Panc1 (cell line): ENCODE results near the gene CTNNA1. TPM values are rescaled to one million over a fixed set of nuclear protein-coding genes. Genes with fewer than 3 reads are reported as not detected.
"Not testable (repeated sequence)": the region's sequence is repeated elsewhere in the genome, so short reads cannot be mapped to it uniquely, and the experiment has no call there.

Source experiments
- ATAC-seq: fragments of 200-7000 bp; cut with Tn5 transposase; 2 replicates; pipeline ENCODE4 v1.9.1; 2020; ENCODE audit warnings: mild to moderate bottlenecking, moderate library complexity
- BruUV-seq: library from RNA; stranded (reverse); fragments of 400-500 nt; replicated peaks from 2 replicates; lab custom pipeline; 2021; lab: Mats Ljungman, UMichigan
- CTCF ChIA-PET: fragments of 300-600 bp; sonication (Branson Sonifier 250); formaldehyde crosslinking; loops from one replicate; lab custom pipeline; 2022; ENCODE audit warnings: antibody characterized with exemption; lab: Charles Lee
- POLR2A ChIA-PET: fragments of 300-600 bp; sonication (Branson Sonifier 250); formaldehyde crosslinking; loops from one replicate; lab custom pipeline; 2022; ENCODE audit warnings: antibody characterized with exemption; lab: Charles Lee
- DNase-seq: peaks from one replicate; pipeline ENCODE4 v3.0.0-alpha.2; 2010; ENCODE audit warnings: low read depth, low spot score
- H3K27ac ChIP-seq: 2 replicates; pipeline ENCODE4 v1.5.1; 2011; ENCODE audit warnings: mild to moderate bottlenecking, low read length, inconsistent platforms
- H3K27me3 ChIP-seq: fragments of 200-500 bp; sonication (Bioruptor generic); 2 replicates; pipeline ENCODE4 v1.6.0; 2014; ENCODE audit warnings: low read length, inconsistent platforms; ENCODE audit not compliant: control insufficient read depth, insufficient read depth
- H3K36me3 ChIP-seq: fragments of 200-500 bp; sonication (Bioruptor generic); 2 replicates; pipeline ENCODE4 v1.5.1; 2014; ENCODE audit warnings: inconsistent platforms, mild to moderate bottlenecking, low read length, moderate library complexity; ENCODE audit not compliant: control insufficient read depth, insufficient read depth
- H3K4me1 ChIP-seq: 2 replicates; pipeline ENCODE4 v1.5.1; 2011; ENCODE audit warnings: inconsistent platforms, mild to moderate bottlenecking, low read length, moderate library complexity; ENCODE audit not compliant: control insufficient read depth, insufficient read depth
- H3K4me3 ChIP-seq, 2 experiments: 2 replicates each; pipeline ENCODE4 v1.5.1; 2011 to 2012; ENCODE audit warnings: low read depth in 2 of 2, low read length in 2 of 2, mild to moderate bottlenecking in 2 of 2, inconsistent platforms in 1 of 2, moderate library complexity in 1 of 2
- H3K9me3 ChIP-seq: fragments of 200-500 bp; sonication (Bioruptor generic); 2 replicates; pipeline ENCODE4 v1.5.1; 2014; ENCODE audit warnings: low read depth, mild to moderate bottlenecking, inconsistent platforms, low read length, moderate library complexity; ENCODE audit not compliant: control insufficient read depth, insufficient read depth
- POLR2AphosphoS5 ChIP-seq: IDR thresholded peaks from 2 replicates; pipeline ENCODE4 v1.6.1; 2012; ENCODE audit warnings: mild to moderate bottlenecking, low read depth, low read length, moderate library complexity
- SIN3A ChIP-seq: IDR thresholded peaks from 2 replicates; pipeline ENCODE4 v1.6.1; 2012; ENCODE audit warnings: low read depth, mild to moderate bottlenecking, low read length, moderate library complexity, borderline replicate concordance; ENCODE audit not compliant: insufficient read depth
- TCF7L2 ChIP-seq: IDR thresholded peaks from 2 replicates; pipeline ENCODE4 v1.6.1; 2011; ENCODE audit warnings: mild to moderate bottlenecking, low read depth, low read length, inconsistent platforms
- in situ Hi-C: cut with HindIII; loops from 2 replicates; pipeline ENCODE4 v1.10.0; 2016; ENCODE audit warnings: low sequenced_read_pairs, low pct_unique_long_range_greater_than_20kb
- intact Hi-C: fragments of 100-400 bp; cut with micrococcal nuclease; formaldehyde crosslinking; loops from one replicate; pipeline ENCODE4 v1.10.0; 2022; ENCODE audit not compliant: unreplicated experiment
- total RNA-seq: library from RNA; stranded (reverse); gene quantifications from one replicate; pipeline ENCODE4 v1.2.1, GENCODE V29; 2021; ENCODE audit not compliant: unreplicated experiment
- TF ChIP-seq, protein P1 (sequence below): fragments of 450-650 bp; IDR thresholded peaks from 2 replicates; pipeline ENCODE4 v1.5.1; 2017; ENCODE audit warnings: mild to moderate bottlenecking
- TF ChIP-seq, protein P2 (sequence below), 2 experiments: IDR thresholded peaks; 2 replicates each; pipeline ENCODE4 v1.6.1; 2011 to 2012; ENCODE audit warnings: low read depth in 2 of 2, control low read depth in 1 of 2, low read length in 1 of 2, mild to moderate bottlenecking in 1 of 2, moderate library complexity in 1 of 2; ENCODE audit not compliant: insufficient read depth in 1 of 2

CTNNA1 gene
- total RNA-seq, 1 experiment from 2014 or later: 298 TPM

DNA sequence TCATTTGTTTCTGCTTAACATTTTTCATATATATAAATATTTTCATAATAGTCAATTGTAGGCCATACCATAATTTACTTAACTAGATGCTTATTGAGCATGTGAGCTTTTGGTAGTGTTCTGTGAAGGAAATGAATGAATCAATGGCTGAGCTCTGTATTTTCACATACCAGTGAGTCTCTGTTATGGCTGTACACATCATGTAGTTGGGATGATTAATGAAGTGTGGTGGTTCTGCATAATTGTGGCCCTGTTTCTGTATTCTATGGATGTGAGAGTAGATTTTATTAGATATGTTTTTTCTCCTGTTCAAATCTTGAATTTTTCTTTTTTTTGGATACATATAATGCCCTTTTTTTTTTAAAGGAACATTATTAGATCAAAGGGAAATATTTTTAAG, 56.2 kb downstream of the CTNNA1 start:
- ChIA-PET POLR2A (no interaction called here), CTCF (interaction anchor here (1.2 kb wide), 1 partner anchor 19 kb away, joined by 4 read pairs; no protein-coding TSS in a partner anchor)
- Histone ChIP-seq H3K27me3 (no peaks in the 10 kb centered on the region), H3K4me3 (no peak overlapping the region), H3K27ac (no peak overlapping the region), H3K9me3 (no peaks in the 10 kb centered on the region), H3K4me1 (no peaks in the 10 kb centered on the region), H3K36me3 (peaks cover 9% of the 10 kb centered on the region; the same call in 1 of the 2 replicates)
- intact Hi-C loops (no loop called here), in situ Hi-C loops (no loop called here)
- TF ChIP-seq, protein P1, sequence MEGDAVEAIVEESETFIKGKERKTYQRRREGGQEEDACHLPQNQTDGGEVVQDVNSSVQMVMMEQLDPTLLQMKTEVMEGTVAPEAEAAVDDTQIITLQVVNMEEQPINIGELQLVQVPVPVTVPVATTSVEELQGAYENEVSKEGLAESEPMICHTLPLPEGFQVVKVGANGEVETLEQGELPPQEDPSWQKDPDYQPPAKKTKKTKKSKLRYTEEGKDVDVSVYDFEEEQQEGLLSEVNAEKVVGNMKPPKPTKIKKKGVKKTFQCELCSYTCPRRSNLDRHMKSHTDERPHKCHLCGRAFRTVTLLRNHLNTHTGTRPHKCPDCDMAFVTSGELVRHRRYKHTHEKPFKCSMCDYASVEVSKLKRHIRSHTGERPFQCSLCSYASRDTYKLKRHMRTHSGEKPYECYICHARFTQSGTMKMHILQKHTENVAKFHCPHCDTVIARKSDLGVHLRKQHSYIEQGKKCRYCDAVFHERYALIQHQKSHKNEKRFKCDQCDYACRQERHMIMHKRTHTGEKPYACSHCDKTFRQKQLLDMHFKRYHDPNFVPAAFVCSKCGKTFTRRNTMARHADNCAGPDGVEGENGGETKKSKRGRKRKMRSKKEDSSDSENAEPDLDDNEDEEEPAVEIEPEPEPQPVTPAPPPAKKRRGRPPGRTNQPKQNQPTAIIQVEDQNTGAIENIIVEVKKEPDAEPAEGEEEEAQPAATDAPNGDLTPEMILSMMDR: no peak
- no TSS peak for BruUV-seq
- ATAC-seq (no peak), DNase-seq (no peak)

DNA sequence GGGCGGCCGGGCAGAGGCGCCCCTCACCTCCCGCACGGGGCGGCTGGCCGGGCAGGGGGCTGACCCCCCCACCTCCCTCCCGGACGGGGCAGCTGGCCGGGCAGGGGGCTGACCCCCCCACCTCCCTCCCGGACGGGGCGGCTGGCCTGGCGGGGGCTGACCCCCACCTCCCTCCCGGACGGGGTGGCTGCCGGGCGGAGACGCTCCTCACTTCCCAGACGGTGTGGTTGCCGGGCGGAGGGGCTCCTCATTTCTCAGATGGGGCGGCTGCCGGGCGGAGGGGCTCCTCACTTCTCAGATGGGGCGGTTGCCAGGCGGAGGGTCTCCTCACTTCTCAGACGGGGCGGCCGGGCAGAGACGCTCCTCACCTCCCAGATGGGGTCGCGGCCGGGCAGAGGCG, 57.6 kb downstream of the CTNNA1 start:
- H3K4me3 ChIP-seq, BruUV-seq, CTCF ChIA-PET, ATAC-seq, POLR2A ChIA-PET, intact Hi-C loops, H3K9me3 ChIP-seq, DNase-seq, H3K27me3 ChIP-seq, in situ Hi-C loops, H3K4me1 ChIP-seq, H3K36me3 ChIP-seq, H3K27ac ChIP-seq: not testable (repeated sequence)

DNA sequence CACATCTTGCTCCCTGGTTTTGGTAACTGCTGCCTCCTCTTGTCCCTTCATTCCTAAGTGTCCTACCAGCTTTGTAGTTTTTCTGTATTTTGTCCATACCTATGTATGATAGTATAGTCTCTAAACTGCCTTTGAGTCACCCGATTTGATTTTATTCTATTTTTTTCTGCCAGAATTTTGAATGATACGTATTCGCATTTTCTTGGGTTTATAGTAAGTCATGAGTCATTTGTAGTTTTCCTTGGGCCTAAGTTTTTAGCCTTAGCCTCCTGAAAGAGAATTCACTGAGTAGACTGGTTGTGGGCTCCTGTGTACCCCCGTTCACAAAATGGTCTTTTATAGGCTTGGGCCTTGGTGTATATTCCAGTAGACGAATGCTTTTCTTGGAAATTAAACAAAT, 62.3 kb downstream of the CTNNA1 start:
- in situ Hi-C loops: no loop called here
- H3K4me3 ChIP-seq: no peak overlapping the region
- DNase-seq: no peak
- ChIA-PET POLR2A (no interaction called here), CTCF (no interaction called here)
- H3K27ac ChIP-seq: no peak overlapping the region
- TF ChIP-seq TCF7L2 (no peak), POLR2AphosphoS5 (no peak), SIN3A (no peak)
- TF ChIP-seq, protein P1: no peak
- TF ChIP-seq, protein P2, sequence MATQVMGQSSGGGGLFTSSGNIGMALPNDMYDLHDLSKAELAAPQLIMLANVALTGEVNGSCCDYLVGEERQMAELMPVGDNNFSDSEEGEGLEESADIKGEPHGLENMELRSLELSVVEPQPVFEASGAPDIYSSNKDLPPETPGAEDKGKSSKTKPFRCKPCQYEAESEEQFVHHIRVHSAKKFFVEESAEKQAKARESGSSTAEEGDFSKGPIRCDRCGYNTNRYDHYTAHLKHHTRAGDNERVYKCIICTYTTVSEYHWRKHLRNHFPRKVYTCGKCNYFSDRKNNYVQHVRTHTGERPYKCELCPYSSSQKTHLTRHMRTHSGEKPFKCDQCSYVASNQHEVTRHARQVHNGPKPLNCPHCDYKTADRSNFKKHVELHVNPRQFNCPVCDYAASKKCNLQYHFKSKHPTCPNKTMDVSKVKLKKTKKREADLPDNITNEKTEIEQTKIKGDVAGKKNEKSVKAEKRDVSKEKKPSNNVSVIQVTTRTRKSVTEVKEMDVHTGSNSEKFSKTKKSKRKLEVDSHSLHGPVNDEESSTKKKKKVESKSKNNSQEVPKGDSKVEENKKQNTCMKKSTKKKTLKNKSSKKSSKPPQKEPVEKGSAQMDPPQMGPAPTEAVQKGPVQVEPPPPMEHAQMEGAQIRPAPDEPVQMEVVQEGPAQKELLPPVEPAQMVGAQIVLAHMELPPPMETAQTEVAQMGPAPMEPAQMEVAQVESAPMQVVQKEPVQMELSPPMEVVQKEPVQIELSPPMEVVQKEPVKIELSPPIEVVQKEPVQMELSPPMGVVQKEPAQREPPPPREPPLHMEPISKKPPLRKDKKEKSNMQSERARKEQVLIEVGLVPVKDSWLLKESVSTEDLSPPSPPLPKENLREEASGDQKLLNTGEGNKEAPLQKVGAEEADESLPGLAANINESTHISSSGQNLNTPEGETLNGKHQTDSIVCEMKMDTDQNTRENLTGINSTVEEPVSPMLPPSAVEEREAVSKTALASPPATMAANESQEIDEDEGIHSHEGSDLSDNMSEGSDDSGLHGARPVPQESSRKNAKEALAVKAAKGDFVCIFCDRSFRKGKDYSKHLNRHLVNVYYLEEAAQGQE (IDR thresholded peaks at IDR 0.05; ENCODE audit: insufficient read depth in 1 of 2, low read depth in 2 of 2, low read length in 1 of 2): no peak
- no peaks in the 10 kb centered on the region for H3K9me3 ChIP-seq
- no peaks in the 10 kb centered on the region for H3K27me3 ChIP-seq
- BruUV-seq: no TSS peak
- 0 out of 2 replicates have a peak, but pooled peaks cover 5% of the 10 kb centered on the region for H3K36me3 ChIP-seq
- intact Hi-C loops: no loop called here
- H3K4me1 ChIP-seq: no peaks in the 10 kb centered on the region
- ATAC-seq: no peak
